ENCODE measurements around the gene RHBDD1.

- no peak for TF ChIP-seq POLR2A (IDR thresholded peaks at IDR 0.05; ENCODE audit: low read length)
- TF ChIP-seq GATA1 (IDR thresholded peaks at IDR 0.05; ENCODE audit: low read depth, low read length), result no peak
These were observed 46.8 kb downstream of the RHBDD1 start for GRCh38 chr2:226882606-226883005.

Data from erythroblast (primary cell).